GM23248 (cell line): ENCODE data around the gene ZNF768.

Experiments
- EZH2 ChIP-seq: fragments of 200-600 bp; sonication (generic); IDR thresholded peaks from 2 replicates; pipeline ENCODE4 v1.6.1; 2018; ENCODE audit warnings: antibody characterized with exemption, mild to moderate bottlenecking; ENCODE audit not compliant: insufficient read depth, poor library complexity, severe bottlenecking
- EZH2phosphoT487 ChIP-seq: fragments of 200-600 bp; sonication (generic); IDR thresholded peaks from 2 replicates; pipeline ENCODE4 v1.6.1; 2018; ENCODE audit warnings: antibody characterized with exemption, moderate library complexity, mild to moderate bottlenecking, low read depth; ENCODE audit not compliant: insufficient read depth

DNA sequence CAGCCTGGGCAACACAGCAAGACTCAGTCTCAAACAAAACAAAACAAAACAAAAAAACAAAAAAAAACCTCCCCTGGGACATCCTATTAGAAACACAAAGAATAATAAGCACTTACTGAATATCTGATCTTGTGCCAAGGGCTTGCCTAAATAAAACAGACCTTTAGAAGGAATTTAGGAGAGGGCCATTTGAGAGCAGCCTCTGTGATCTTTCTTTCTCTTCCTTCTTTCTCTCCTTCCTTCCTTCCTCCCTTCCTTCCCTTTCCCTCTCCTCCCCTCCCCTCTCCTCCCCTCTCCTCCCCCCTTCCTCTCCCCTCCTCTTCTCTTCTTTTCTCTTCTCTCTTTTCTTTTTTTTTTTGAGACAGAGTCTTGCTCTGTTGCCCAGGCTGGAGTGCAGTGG is 41.5 kb downstream of the ZNF768 start:
- TF ChIP-seq EZH2 (no peak), EZH2phosphoT487 (no peak)
